H9 (cell line): ENCODE measurements around the gene TADA2B. TPM values are rescaled to one million over a fixed set of nuclear protein-coding genes. Genes with fewer than 3 reads are reported as not detected.

Experiments
- DNase-seq: peaks from one replicate; pipeline ENCODE4 v3.0.0-alpha.2; 2017
- H2AFZ ChIP-seq: one replicate; pipeline ENCODE4 v1.6.1; 2013; ENCODE audit warnings: mild to moderate bottlenecking, low read length, control low read depth, moderate library complexity
- H2AK5ac ChIP-seq: 2 replicates; pipeline ENCODE4 v1.6.1; 2013; ENCODE audit warnings: low read length, control low read depth, mixed read lengths; ENCODE audit not compliant: insufficient read length
- H2BK120ac ChIP-seq: one replicate; pipeline ENCODE4 v1.6.1; 2013; ENCODE audit warnings: low read depth, mild to moderate bottlenecking, low read length, control low read depth, inconsistent platforms; ENCODE audit not compliant: poor library complexity, severe bottlenecking
- H2BK12ac ChIP-seq: 2 replicates; pipeline ENCODE4 v1.6.1; 2013; ENCODE audit warnings: low read length, control low read depth, mixed read lengths, low read depth; ENCODE audit not compliant: insufficient read length
- H2BK15ac ChIP-seq: 2 replicates; pipeline ENCODE4 v1.6.1; 2013; ENCODE audit warnings: low read depth, low read length, control low read depth
- H2BK20ac ChIP-seq: one replicate; pipeline ENCODE4 v1.6.1; 2013; ENCODE audit warnings: low read depth, mild to moderate bottlenecking, low read length, control low read depth, inconsistent platforms; ENCODE audit not compliant: poor library complexity, severe bottlenecking
- H2BK5ac ChIP-seq: 2 replicates; pipeline ENCODE4 v1.6.1; 2013; ENCODE audit warnings: low read length, control low read depth, mixed read lengths; ENCODE audit not compliant: insufficient read length
- H3K14ac ChIP-seq: 2 replicates; pipeline ENCODE4 v1.6.1; 2013; ENCODE audit warnings: low read length, control low read depth; ENCODE audit not compliant: insufficient read depth
- H3K18ac ChIP-seq: 2 replicates; pipeline ENCODE4 v1.6.1; 2013; ENCODE audit warnings: low read depth, mild to moderate bottlenecking, mixed read lengths, low read length, control low read depth; ENCODE audit not compliant: insufficient read length
- H3K23ac ChIP-seq: 2 replicates; pipeline ENCODE4 v1.6.1; 2013; ENCODE audit warnings: low read length, control low read depth, mixed read lengths, low read depth; ENCODE audit not compliant: insufficient read length
- H3K23me2 ChIP-seq: 2 replicates; pipeline ENCODE4 v1.6.1; 2013; ENCODE audit warnings: low read depth, mild to moderate bottlenecking, mixed read lengths, low read length, control low read depth; ENCODE audit not compliant: insufficient read length, poor library complexity, severe bottlenecking
- H3K27ac ChIP-seq: 2 replicates; pipeline ENCODE4 v1.5.1; 2013; ENCODE audit warnings: low read length, control low read depth, mixed read lengths, low read depth; ENCODE audit not compliant: insufficient read length
- H3K27me3 ChIP-seq: 2 replicates; pipeline ENCODE4 v1.6.1; 2013; ENCODE audit warnings: low read length, control low read depth, inconsistent platforms; ENCODE audit not compliant: insufficient read depth
- H3K4ac ChIP-seq: 2 replicates; pipeline ENCODE4 v1.6.1; 2013; ENCODE audit warnings: low read depth, mild to moderate bottlenecking, control low read depth, inconsistent platforms, low read length, moderate library complexity
- H3K4me1 ChIP-seq: 2 replicates; pipeline ENCODE4 v1.6.1; 2013; ENCODE audit warnings: low read length, control low read depth, inconsistent platforms; ENCODE audit not compliant: insufficient read depth
- H3K4me2 ChIP-seq: 2 replicates; pipeline ENCODE4 v1.6.1; 2013; ENCODE audit warnings: low read length, control low read depth, mixed read lengths; ENCODE audit not compliant: insufficient read length, insufficient read depth
- H3K56ac ChIP-seq: 2 replicates; pipeline ENCODE4 v1.6.1; 2013; ENCODE audit warnings: low read depth, mild to moderate bottlenecking, mixed read lengths, low read length, control low read depth; ENCODE audit not compliant: insufficient read length
- H3K79me1 ChIP-seq: 2 replicates; pipeline ENCODE4 v1.6.1; 2013; ENCODE audit warnings: low read depth, mild to moderate bottlenecking, moderate library complexity, low read length, control low read depth, inconsistent platforms; ENCODE audit not compliant: insufficient read depth, poor library complexity, severe bottlenecking
- H3K79me2 ChIP-seq: 2 replicates; pipeline ENCODE4 v1.6.1; 2013; ENCODE audit warnings: low read length, control low read depth, inconsistent platforms; ENCODE audit not compliant: insufficient read depth
- H3K9ac ChIP-seq: 2 replicates; pipeline ENCODE4 v1.6.1; 2013; ENCODE audit warnings: low read length, control low read depth, mixed read lengths; ENCODE audit not compliant: insufficient read length; ENCODE audit errors: extremely low read depth
- H3K9me3 ChIP-seq: one replicate; pipeline ENCODE4 v1.6.1; 2013; ENCODE audit warnings: low read depth, low read length, inconsistent platforms; ENCODE audit not compliant: control insufficient read depth
- H3T11ph ChIP-seq: one replicate; pipeline ENCODE4 v1.6.1; 2013; ENCODE audit warnings: mild to moderate bottlenecking, low read length, control low read depth, inconsistent platforms
- H4K20me1 ChIP-seq: one replicate; pipeline ENCODE4 v1.6.1; 2013; ENCODE audit not compliant: control insufficient read depth, insufficient read length, insufficient read depth
- H4K5ac ChIP-seq: 2 replicates; pipeline ENCODE4 v1.6.1; 2013; ENCODE audit warnings: low read depth, mild to moderate bottlenecking, mixed read lengths, low read length, control low read depth; ENCODE audit not compliant: insufficient read length
- H4K8ac ChIP-seq: replicated peaks from 2 replicates; pipeline ENCODE4 v1.6.1; 2013; ENCODE audit warnings: low read length, control low read depth, mixed read lengths, low read depth; ENCODE audit not compliant: insufficient read length
- H4K91ac ChIP-seq: 2 replicates; pipeline ENCODE4 v1.6.1; 2013; ENCODE audit warnings: low read depth, mild to moderate bottlenecking, moderate library complexity, mixed read lengths, low read length, control low read depth; ENCODE audit not compliant: insufficient read length
- H3K27ac Mint-ChIP-seq, 3 experiments: 2 replicates in 2 of 3; 3 replicates in 1 of 3; pipeline ENCODE4 v1.8.0; 2020 to 2021; ENCODE audit warnings: mixed read lengths in 3 of 3, mild to moderate bottlenecking in 1 of 3, moderate library complexity in 1 of 3
- H3K27me3 Mint-ChIP-seq: 2 replicates; pipeline ENCODE4 v1.8.0; 2021; ENCODE audit warnings: low read depth, mild to moderate bottlenecking, moderate library complexity, mixed read lengths
- H3K36me3 Mint-ChIP-seq, 3 experiments: 2 replicates in 2 of 3; 3 replicates in 1 of 3; pipeline ENCODE4 v1.8.0; 2020 to 2021; ENCODE audit warnings: low read depth in 3 of 3, mixed read lengths in 3 of 3; ENCODE audit not compliant: insufficient read depth in 1 of 3
- H3K4me1 Mint-ChIP-seq, 2 experiments: 2 replicates each; pipeline ENCODE4 v1.8.0; 2020; ENCODE audit warnings: mixed read lengths in 2 of 2
- H3K4me3 Mint-ChIP-seq, 2 experiments: 2 replicates in 1 of 2; 3 replicates in 1 of 2; pipeline ENCODE4 v1.8.0; 2020 to 2021; ENCODE audit warnings: mild to moderate bottlenecking in 2 of 2, mixed read lengths in 2 of 2, moderate library complexity in 1 of 2
- H3K9me3 Mint-ChIP-seq, 2 experiments: 2 replicates in 1 of 2; 3 replicates in 1 of 2; pipeline ENCODE4 v1.8.0; 2020; ENCODE audit warnings: mild to moderate bottlenecking in 2 of 2, mixed read lengths in 2 of 2, moderate library complexity in 1 of 2
- CTCF ChIP-seq: fragments of 200-600 bp; sonication (generic); conservative IDR thresholded peaks from 3 replicates; pipeline ENCODE4 v1.8.0; 2021; ENCODE audit warnings: antibody characterized with exemption, mild to moderate bottlenecking
- WGBS: extraction: QIAGEN DNeasy Blood & Tissue Kit; methylation state at CpG from one replicate; pipeline ENCODE4 v1.1.7; 2013; ENCODE audit warnings: missing lambda C conversion rate, low lambda C conversion rate, mixed read lengths; ENCODE audit not compliant: insufficient read length; ENCODE audit errors: extremely low coverage; 5-methylcytosine and 5-hydroxymethylcytosine counted together
- total RNA-seq: library from RNA; stranded (reverse); gene quantifications from 2 replicates; pipeline ENCODE4 v1.2.1, GENCODE V29; 2021

Gene TADA2B
- total RNA-seq, 1 experiment from 2014 or later, result 14.0 TPM

GRCh38 chr4:7049739-7050138 is 6.6 kb downstream of the TADA2B start:
- H2BK20ac ChIP-seq, result no peak overlapping the region
- Mint-ChIP-seq H3K4me1 (peaks cover 19 to 27% of the 10 kb centered on the region in 2 experiments), H3K36me3 (peaks cover 4 to 8% (median 7%) of the 10 kb centered on the region in 3 experiments; a peak in 6 of 7 replicates), H3K9me3 (no peaks in the 10 kb centered on the region), H3K27ac (no peak overlapping the region; a peak in 1 of 7 replicates), H3K4me3 (no peak overlapping the region), H3K27me3 (peaks cover under 1% of the 10 kb centered on the region; the same call in 1 of the 2 replicates)
- H3K4me2 ChIP-seq, result no peak overlapping the region
- no peak overlapping the region for H4K91ac ChIP-seq
- no peak overlapping the region for H2BK120ac ChIP-seq
- peaks cover 10% of the 10 kb centered on the region for H3K79me2 ChIP-seq
- no peak overlapping the region for H2BK5ac ChIP-seq
- no peaks in the 10 kb centered on the region for H3K27me3 ChIP-seq
- no peak overlapping the region for H2AFZ ChIP-seq
- H3K27ac ChIP-seq, result no peak overlapping the region
- H2BK12ac ChIP-seq, result no peak overlapping the region
- H3K4ac ChIP-seq, result no peak overlapping the region
- no peak overlapping the region for H3K18ac ChIP-seq
- no peaks in the 10 kb centered on the region for H3K4me1 ChIP-seq
- no peak overlapping the region for H3K9ac ChIP-seq
- H2AK5ac ChIP-seq, result no peak overlapping the region
- no peak overlapping the region for H3T11ph ChIP-seq
- no peak overlapping the region; the same call in 1 of the 2 replicates for H3K14ac ChIP-seq
- H3K23ac ChIP-seq, result no peak overlapping the region
- H3K56ac ChIP-seq, result no peak overlapping the region
- H3K23me2 ChIP-seq, result no peaks in the 10 kb centered on the region
- no peaks in the 10 kb centered on the region for H3K9me3 ChIP-seq
- no peak overlapping the region for H4K5ac ChIP-seq
- TF ChIP-seq CTCF, result no peak
- no peak overlapping the region for H2BK15ac ChIP-seq
- H4K20me1 ChIP-seq, result no peaks in the 10 kb centered on the region
- peaks cover 4% of the 10 kb centered on the region for H3K79me1 ChIP-seq
- no CpG with 5 or more reads among the region's 11 CpGs for WGBS
- H4K8ac ChIP-seq, result no peak overlapping the region
- DNase-seq, result no peak
